ENCODE measurements around the gene VANGL1. TPM values are rescaled to one million over a fixed set of nuclear protein-coding genes. Genes with fewer than 3 reads are reported as not detected.
A peak's percentile ranks its signal among the peaks of the same experiment; 100 is the strongest.

The VANGL1 gene
- total RNA-seq (ENCODE audit: low replicate concordance) = 8.0 and 8.5 TPM in 2 replicates

- no peaks in the 10 kb centered on the region for H3K9me3 ChIP-seq (ENCODE audit: low read depth)
- H3K9me3 Mint-ChIP-seq = peaks cover 32% of the 10 kb centered on the region
- DNase-seq (ENCODE audit: low spot score) = peak; percentile 76
- peak within 1 kb of the TSS; percentile 88 for H3K27ac Mint-ChIP-seq
- H3K4me1 Mint-ChIP-seq = peaks cover 8% of the 10 kb centered on the region
- no peaks in the 10 kb centered on the region for H3K36me3 ChIP-seq
- H3K4me1 ChIP-seq = peaks cover 7% of the 10 kb centered on the region
- no peak for TF ChIP-seq EZH2 (IDR thresholded peaks at IDR 0.05)
- no peak for TF ChIP-seq EZH2phosphoT487 (IDR thresholded peaks at IDR 0.05)
- no peak for TF ChIP-seq CTCF (IDR thresholded peaks at IDR 0.05)
- peak within 1 kb of the TSS; percentile 94 for H2AFZ ChIP-seq (replicated peaks)
- H3F3A ChIP-seq (ENCODE audit: low read depth) = no peaks in the 10 kb centered on the region
- peak within 1 kb of the TSS; percentile 75 for H3K4me3 ChIP-seq
- no peak within 1 kb of the TSS for H3K9ac ChIP-seq
- peaks cover 32% of the 10 kb centered on the region for H3K79me2 ChIP-seq (ENCODE audit: low read depth)
- H3K36me3 Mint-ChIP-seq = peaks cover 4% of the 10 kb centered on the region
- H3K27ac ChIP-seq = no peak within 1 kb of the TSS
- peaks cover 11% of the 10 kb centered on the region for H3K27me3 Mint-ChIP-seq (ENCODE audit: insufficient read depth, low read depth)
- H4K20me1 ChIP-seq (ENCODE audit: low read depth) = peaks cover 20% of the 10 kb centered on the region
- H3K4me3 Mint-ChIP-seq = peak within 1 kb of the TSS; percentile 96
- peaks cover 16% of the 10 kb centered on the region for H3K27me3 ChIP-seq
- H3K4me2 ChIP-seq = peak within 1 kb of the TSS; percentile 89
These were observed at the start of gene VANGL1 for GRCh38 chr1:115641762-115642167. VANGL1 (plus strand) TSS chr1:115641970; CDS start chr1:115651414, 9,444 bp downstream.

- H3K4me2 ChIP-seq = no peak overlapping the region
- Mint-ChIP-seq H3K36me3 (no peaks in the 10 kb centered on the region), H3K4me3 (no peak overlapping the region), H3K27me3 (ENCODE audit: insufficient read depth, low read depth) (no peaks in the 10 kb centered on the region), H3K27ac (no peak overlapping the region), H3K9me3 (peaks cover 10% of the 10 kb centered on the region), H3K4me1 (peaks cover 5% of the 10 kb centered on the region)
- H2AFZ ChIP-seq (replicated peaks) = no peak overlapping the region
- no peak for DNase-seq (ENCODE audit: low spot score)
- H3K9ac ChIP-seq = no peak overlapping the region
- H3K36me3 ChIP-seq = peaks cover 9% of the 10 kb centered on the region
- H3K27me3 ChIP-seq = no peaks in the 10 kb centered on the region
- H3K9me3 ChIP-seq (ENCODE audit: low read depth) = peaks cover 10% of the 10 kb centered on the region
- no peaks in the 10 kb centered on the region for H3K79me2 ChIP-seq (ENCODE audit: low read depth)
- no peak for TF ChIP-seq EZH2phosphoT487 (IDR thresholded peaks at IDR 0.05)
- TF ChIP-seq EZH2 (IDR thresholded peaks at IDR 0.05) = no peak
- no peak for TF ChIP-seq CTCF (IDR thresholded peaks at IDR 0.05)
- no peaks in the 10 kb centered on the region for H4K20me1 ChIP-seq (ENCODE audit: low read depth)
- H3K27ac ChIP-seq = no peak overlapping the region
- no peak overlapping the region for H3K4me3 ChIP-seq
- no peaks in the 10 kb centered on the region for H3F3A ChIP-seq (ENCODE audit: low read depth)
- no peaks in the 10 kb centered on the region for H3K4me1 ChIP-seq
These were observed 49.5 kb upstream of the VANGL1 start for GRCh38 chr1:115592264-115592663.

- no peaks in the 10 kb centered on the region for H3F3A ChIP-seq (ENCODE audit: low read depth)
- H3K4me2 ChIP-seq = no peak overlapping the region
- no peaks in the 10 kb centered on the region for H3K4me1 ChIP-seq
- Mint-ChIP-seq H3K27me3 (ENCODE audit: insufficient read depth, low read depth) (no peaks in the 10 kb centered on the region), H3K36me3 (no peaks in the 10 kb centered on the region), H3K4me1 (peaks cover 5% of the 10 kb centered on the region), H3K27ac (no peak overlapping the region), H3K9me3 (peaks cover 5% of the 10 kb centered on the region), H3K4me3 (no peak overlapping the region)
- H2AFZ ChIP-seq (replicated peaks) = no peak overlapping the region
- H3K36me3 ChIP-seq = peaks cover 9% of the 10 kb centered on the region
- no peak overlapping the region for H3K4me3 ChIP-seq
- no peak for DNase-seq (ENCODE audit: low spot score)
- H3K27me3 ChIP-seq = no peaks in the 10 kb centered on the region
- peaks cover 5% of the 10 kb centered on the region for H3K9me3 ChIP-seq (ENCODE audit: low read depth)
- TF ChIP-seq CTCF (IDR thresholded peaks at IDR 0.05) = no peak
- no peak for TF ChIP-seq EZH2 (IDR thresholded peaks at IDR 0.05)
- no peak for TF ChIP-seq EZH2phosphoT487 (IDR thresholded peaks at IDR 0.05)
- no peaks in the 10 kb centered on the region for H3K79me2 ChIP-seq (ENCODE audit: low read depth)
- no peaks in the 10 kb centered on the region for H4K20me1 ChIP-seq (ENCODE audit: low read depth)
- H3K9ac ChIP-seq = no peak overlapping the region
- no peak overlapping the region for H3K27ac ChIP-seq
These were observed 48.2 kb upstream of the VANGL1 start for GRCh38 chr1:115593365-115594259.

All from neural progenitor cell (in vitro differentiated cells).